Activated naive CD4-positive, alpha-beta T cell treated with anti-CD3 and anti-CD28 coated beads, Interleukin-2, amount 50 U/mL, for 16 hours (primary cell): ENCODE data around the gene PRSS22.

Source experiments
- DNase-seq: peaks from one replicate; pipeline ENCODE4 v3.0.0-alpha.2; 2020

PRSS22 gene

DNA sequence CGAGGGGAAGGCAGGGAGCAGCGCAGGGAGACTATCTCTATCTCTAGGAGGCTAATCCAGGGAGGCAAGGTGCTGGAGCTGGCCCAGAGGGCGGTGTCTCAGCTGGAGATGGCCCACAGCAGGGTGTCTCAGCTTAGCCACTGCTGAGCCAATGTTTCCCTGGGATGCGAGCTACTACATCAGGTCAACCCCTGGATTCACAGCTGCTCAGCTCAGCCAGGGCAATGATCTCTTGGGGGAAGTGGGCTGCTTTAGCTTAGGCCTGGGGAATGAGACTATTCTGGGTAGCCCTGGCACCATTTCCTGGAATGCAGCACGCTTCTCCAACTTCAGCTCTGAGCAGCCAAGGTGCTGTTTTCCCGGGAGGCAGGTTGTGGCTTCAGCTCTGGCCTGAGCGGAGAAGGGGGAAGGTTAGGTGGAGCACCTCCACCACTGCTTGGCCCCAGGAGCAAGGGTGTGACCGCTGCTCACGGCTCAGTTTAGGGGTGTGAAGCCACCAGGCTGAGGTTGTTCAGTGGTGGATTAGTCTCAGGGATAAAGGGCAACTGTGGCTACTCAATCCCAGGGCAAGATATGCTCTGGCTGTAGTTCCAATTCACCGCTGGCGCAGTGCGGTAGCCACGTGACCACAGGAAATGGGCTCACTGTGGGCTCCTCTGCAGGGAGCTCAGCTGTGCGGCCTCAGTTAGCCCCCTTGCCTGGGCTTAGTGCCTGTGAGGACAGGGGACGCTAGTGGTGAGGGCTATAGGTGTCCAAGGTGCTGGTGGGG lies 46.1 kb downstream of the PRSS22 start:
- DNase-seq, result no peak

DNA sequence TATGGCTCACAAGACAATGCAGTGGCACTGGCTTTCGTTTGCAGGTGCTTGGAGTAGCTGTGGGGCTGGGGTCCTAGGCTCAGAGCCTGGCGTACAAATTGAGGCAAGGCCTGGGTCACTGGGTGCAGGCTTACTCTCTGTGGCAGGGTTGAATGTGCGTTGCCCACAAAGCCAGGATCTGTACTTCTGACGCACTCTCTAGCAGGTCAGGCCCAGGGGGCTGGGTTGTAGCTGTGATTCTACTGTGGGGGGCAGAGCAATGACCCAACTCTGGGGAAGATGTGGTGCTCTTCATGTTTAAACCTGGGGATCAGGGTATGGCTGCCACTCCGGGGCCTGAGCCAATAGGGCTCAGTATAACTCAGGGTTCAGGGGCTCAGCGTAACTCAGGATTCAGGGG lies 47.3 kb downstream of the PRSS22 start:
- DNase-seq, result no peak

DNA sequence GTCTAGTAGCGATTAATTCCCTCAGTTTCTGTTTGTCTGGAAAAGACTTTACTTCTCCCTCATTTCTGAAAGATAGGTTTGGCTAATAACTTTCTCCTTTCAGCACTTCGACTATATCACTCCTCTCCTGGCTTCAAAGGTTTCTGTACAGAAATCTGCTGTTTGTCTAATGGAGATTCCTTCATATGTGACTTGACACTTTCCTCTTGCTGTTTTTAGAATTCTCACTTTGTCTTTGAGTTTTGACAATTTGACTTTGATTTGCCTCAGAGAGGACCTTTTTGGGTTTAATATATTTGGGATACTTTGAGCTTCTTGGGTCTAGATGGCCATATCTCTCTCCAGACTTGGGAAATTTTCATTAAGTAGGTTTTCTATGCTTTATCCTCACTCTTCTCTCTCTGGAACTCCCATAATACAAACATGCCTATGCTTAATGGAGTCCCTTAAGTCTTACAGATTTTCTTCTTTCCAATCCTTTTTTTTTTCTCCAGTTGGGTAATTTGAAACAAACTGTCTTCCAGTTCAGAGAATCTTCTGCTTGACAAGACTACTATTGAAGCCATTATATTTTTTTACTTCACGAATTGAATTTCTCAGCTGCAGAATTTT lies 48.7 kb downstream of the PRSS22 start:
- DNase-seq, result no peak

DNA sequence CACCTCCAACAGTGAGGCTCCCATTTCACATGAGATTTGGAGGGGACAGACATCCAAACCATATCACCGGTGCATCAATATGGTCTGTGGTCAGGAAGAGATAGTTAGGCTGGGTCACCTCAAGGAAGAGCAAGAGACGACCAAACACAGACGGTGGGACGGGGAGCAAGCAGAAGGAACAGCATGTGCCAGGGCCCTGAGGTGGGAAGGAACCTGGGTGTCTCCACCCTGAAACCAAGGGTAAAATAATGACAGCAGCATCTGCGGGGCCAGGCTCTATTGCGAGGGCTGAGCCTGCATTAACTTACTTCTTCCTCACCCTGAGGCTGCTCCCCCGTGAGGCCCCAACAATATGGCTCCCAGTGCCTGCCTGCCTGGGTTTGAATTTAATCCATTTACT lies 49.8 kb downstream of the PRSS22 start:
- no peak for DNase-seq

DNA sequence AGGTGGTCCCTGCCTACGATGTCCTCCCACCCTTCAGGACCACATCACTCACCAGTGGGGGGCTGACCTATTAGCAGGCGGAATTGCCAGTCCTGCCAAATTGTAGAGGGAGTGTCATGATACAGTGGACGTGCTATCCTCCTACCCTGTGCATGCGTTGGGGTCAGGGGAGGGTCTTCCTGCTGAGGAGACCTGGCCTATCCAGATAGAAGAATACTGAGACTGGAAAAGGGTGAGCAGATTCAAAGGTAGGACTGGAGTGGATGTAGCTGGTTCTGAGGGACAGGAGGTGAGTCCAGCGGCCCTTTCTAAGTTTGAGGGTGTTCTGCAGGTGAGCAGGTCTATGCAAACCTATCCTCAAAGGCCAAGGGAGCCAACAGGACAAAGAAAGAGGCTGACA lies 51.7 kb downstream of the PRSS22 start:
- DNase-seq, result no peak

DNA sequence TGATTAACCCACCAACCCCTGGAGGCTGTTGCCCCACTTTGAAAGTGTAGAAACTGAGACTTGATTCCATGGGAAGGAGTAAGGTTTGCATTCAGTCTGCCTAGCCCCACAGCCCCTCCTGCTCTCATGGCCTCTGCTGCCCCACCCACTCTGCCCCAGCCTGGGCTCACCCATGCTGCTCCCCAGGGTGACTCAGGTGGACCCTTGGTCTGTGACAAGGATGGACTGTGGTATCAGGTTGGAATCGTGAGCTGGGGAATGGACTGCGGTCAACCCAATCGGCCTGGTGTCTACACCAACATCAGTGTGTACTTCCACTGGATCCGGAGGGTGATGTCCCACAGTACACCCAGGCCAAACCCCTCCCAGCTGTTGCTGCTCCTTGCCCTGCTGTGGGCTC lies 53.2 kb downstream of the PRSS22 start:
- no peak for DNase-seq

DNA sequence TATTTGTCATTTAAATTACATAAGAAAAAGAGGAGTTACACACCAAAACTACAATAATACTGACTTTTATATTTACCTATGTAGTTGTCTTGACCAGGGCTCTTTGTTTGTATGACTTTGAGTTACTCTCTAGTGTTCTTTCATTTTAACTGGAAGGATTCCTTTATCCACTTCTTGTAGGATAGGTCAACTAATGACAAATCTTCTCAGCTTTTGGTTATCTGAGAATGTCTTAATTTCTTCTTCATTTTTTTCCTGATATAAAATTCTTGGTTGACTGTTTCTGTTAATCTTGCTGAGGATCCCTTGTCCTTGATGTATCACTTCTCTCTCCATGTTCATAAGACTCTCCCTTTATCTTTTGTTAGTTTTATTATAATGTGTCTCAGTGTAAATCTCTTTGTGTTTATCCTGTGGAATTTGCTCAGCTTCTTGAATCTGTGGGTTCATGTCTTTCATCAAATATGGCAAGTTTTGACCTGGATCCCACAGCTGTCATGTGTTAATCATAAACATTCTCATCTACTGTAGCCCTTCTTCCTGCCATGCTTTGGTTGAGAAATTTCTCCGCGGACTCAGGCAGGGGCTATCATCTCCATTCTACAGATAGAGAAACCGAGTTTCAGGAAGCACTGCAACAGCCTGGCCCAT lies 54.3 kb downstream of the PRSS22 start:
- no peak for DNase-seq
